ENCODE measurements around the gene BPIFB4.
"Not testable (repeated sequence)": the region's sequence is repeated elsewhere in the genome, so short reads cannot be mapped to it uniquely, and the experiment has no call there.

Gene BPIFB4

GRCh38 chr20:33079259-33079658 lies at the start of gene BPIFB4:
Gene BPIFB4 (plus strand): TSS chr20:33079643. CDS start chr20:33081527, 1,884 bp downstream.
- in situ Hi-C loops (cut with MboI; ENCODE audit: low sequenced_read_pairs) = no loop called here

GRCh38 chr20:33030076-33030475 lies 49.4 kb upstream of the BPIFB4 start:
- in situ Hi-C loops (cut with MboI; ENCODE audit: low sequenced_read_pairs) = no loop called here

GRCh38 chr20:33030569-33030968 lies 48.9 kb upstream of the BPIFB4 start:
- in situ Hi-C loops (cut with MboI; ENCODE audit: low sequenced_read_pairs) = no loop called here

- in situ Hi-C loops (cut with MboI; ENCODE audit: low sequenced_read_pairs) = no loop called here
These were observed 47.9 kb upstream of the BPIFB4 start, which contains the start of gene BPIFB6 for GRCh38 chr20:33031531-33031930. Gene BPIFB6 (plus strand): TSS chr20:33031648. CDS start chr20:33031648, 0 bp downstream.

GRCh38 chr20:33032555-33032954 lies 46.9 kb upstream of the BPIFB4 start:
- in situ Hi-C loops (cut with MboI; ENCODE audit: low sequenced_read_pairs) = no loop called here

- in situ Hi-C loops (cut with MboI; ENCODE audit: low sequenced_read_pairs) = no loop called here
These were observed 46.1 kb upstream of the BPIFB4 start for GRCh38 chr20:33033381-33033780.

GRCh38 chr20:33034115-33034514 lies 45.3 kb upstream of the BPIFB4 start:
- in situ Hi-C loops (cut with MboI; ENCODE audit: low sequenced_read_pairs) = no loop called here

GRCh38 chr20:33034901-33035492 lies 44.4 kb upstream of the BPIFB4 start:
- in situ Hi-C loops (cut with MboI; ENCODE audit: low sequenced_read_pairs) = no loop called here

- in situ Hi-C loops (cut with MboI; ENCODE audit: low sequenced_read_pairs) = no loop called here
These were observed 42.0 kb upstream of the BPIFB4 start for GRCh38 chr20:33037456-33037855.

GRCh38 chr20:33038243-33038642 lies 41.2 kb upstream of the BPIFB4 start:
- in situ Hi-C loops (cut with MboI; ENCODE audit: low sequenced_read_pairs) = no loop called here

- in situ Hi-C loops (cut with MboI; ENCODE audit: low sequenced_read_pairs) = no loop called here
These were observed 37.0 kb upstream of the BPIFB4 start for GRCh38 chr20:33042430-33042829.

- in situ Hi-C loops (cut with MboI; ENCODE audit: low sequenced_read_pairs) = no loop called here
These were observed 36.3 kb upstream of the BPIFB4 start for GRCh38 chr20:33042983-33043730.

GRCh38 chr20:33043731-33044181 lies 35.7 kb upstream of the BPIFB4 start:
- in situ Hi-C loops (cut with MboI; ENCODE audit: low sequenced_read_pairs) = no loop called here

- in situ Hi-C loops (cut with MboI; ENCODE audit: low sequenced_read_pairs) = not testable (repeated sequence)
These were observed 34.2 kb upstream of the BPIFB4 start for GRCh38 chr20:33045129-33045721.

GRCh38 chr20:33046412-33046811 lies 33.0 kb upstream of the BPIFB4 start:
- in situ Hi-C loops (cut with MboI; ENCODE audit: low sequenced_read_pairs) = no loop called here

- in situ Hi-C loops (cut with MboI; ENCODE audit: low sequenced_read_pairs) = no loop called here
These were observed 28.1 kb upstream of the BPIFB4 start for GRCh38 chr20:33051333-33051732.

GRCh38 chr20:33053291-33054106 lies 25.9 kb upstream of the BPIFB4 start, which contains the start of gene BPIFB3:
Gene BPIFB3 (plus strand): TSS chr20:33053903. CDS start chr20:33055436, 1,533 bp downstream.
- in situ Hi-C loops (cut with MboI; ENCODE audit: low sequenced_read_pairs) = no loop called here

GRCh38 chr20:33054381-33054780 lies 25.1 kb upstream of the BPIFB4 start:
- in situ Hi-C loops (cut with MboI; ENCODE audit: low sequenced_read_pairs) = no loop called here

GRCh38 chr20:33054791-33055190 lies 24.7 kb upstream of the BPIFB4 start:
- in situ Hi-C loops (cut with MboI; ENCODE audit: low sequenced_read_pairs) = no loop called here

GRCh38 chr20:33059136-33059535 lies 20.3 kb upstream of the BPIFB4 start:
- in situ Hi-C loops (cut with MboI; ENCODE audit: low sequenced_read_pairs) = no loop called here
